HEK293T (cell line): ENCODE results near the gene NMD3.
"Not testable (repeated sequence)": the region's sequence is repeated elsewhere in the genome, so short reads cannot be mapped to it uniquely, and the experiment has no call there.

Source experiments
- CTCF ChIA-PET: fragments of 350-600 bp; formaldehyde crosslinking; extraction: SDS; loops from one replicate; lab custom pipeline; 2021; ENCODE audit warnings: antibody characterized with exemption, inconsistent platforms; lab: Yijun Ruan, JAX
- POLR2A ChIA-PET: fragments of 350-600 bp; formaldehyde crosslinking; extraction: SDS; loops from one replicate; lab custom pipeline; 2020; ENCODE audit warnings: antibody characterized with exemption, inconsistent platforms; lab: Yijun Ruan, JAX
- DNase-seq: peaks from one replicate; pipeline ENCODE4 v3.0.0; 2012; ENCODE audit warnings: mixed read lengths; ENCODE audit errors: extremely low spot score
- ARNT ChIP-seq: fragments of 450-650 bp; IDR thresholded peaks from 2 replicates; pipeline ENCODE4 v1.6.1; 2017; ENCODE audit warnings: mild to moderate bottlenecking
- BHLHE40 ChIP-seq: fragments of 450-650 bp; IDR thresholded peaks from 2 replicates; pipeline ENCODE4 v1.6.1; 2016; ENCODE audit warnings: mild to moderate bottlenecking, moderate library complexity, borderline replicate concordance
- CTBP1 ChIP-seq: fragments of 450-650 bp; IDR thresholded peaks from 2 replicates; pipeline ENCODE4 v1.6.1; 2016; ENCODE audit warnings: borderline replicate concordance
- ELF4 ChIP-seq: fragments of 450-650 bp; IDR thresholded peaks from 2 replicates; pipeline ENCODE4 v1.6.1; 2017; ENCODE audit warnings: antibody characterized with exemption
- FOXA1 ChIP-seq: fragments of 450-650 bp; IDR thresholded peaks from 2 replicates; pipeline ENCODE4 v1.6.1; 2016; ENCODE audit warnings: mild to moderate bottlenecking
- FOXK2 ChIP-seq: fragments of 450-650 bp; IDR thresholded peaks from 2 replicates; pipeline ENCODE4 v1.6.1; 2016; ENCODE audit warnings: mild to moderate bottlenecking
- FOXM1 ChIP-seq: fragments of 450-650 bp; IDR thresholded peaks from 2 replicates; pipeline ENCODE4 v1.6.1; 2017; ENCODE audit warnings: mild to moderate bottlenecking, borderline replicate concordance
- HDGF ChIP-seq: fragments of 450-650 bp; IDR thresholded peaks from 2 replicates; pipeline ENCODE4 v1.6.1; 2017; ENCODE audit warnings: antibody characterized with exemption, borderline replicate concordance
- L3MBTL2 ChIP-seq: fragments of 450-650 bp; conservative IDR thresholded peaks from 2 replicates; pipeline ENCODE4 v1.6.1; 2016; ENCODE audit warnings: mild to moderate bottlenecking
- LEF1 ChIP-seq: fragments of 450-650 bp; IDR thresholded peaks from 2 replicates; pipeline ENCODE4 v1.6.1; 2017; ENCODE audit warnings: mild to moderate bottlenecking, borderline replicate concordance
- NFRKB ChIP-seq: fragments of 450-650 bp; IDR thresholded peaks from 2 replicates; pipeline ENCODE4 v1.6.1; 2016; ENCODE audit warnings: mild to moderate bottlenecking, moderate library complexity
- PKNOX1 ChIP-seq: fragments of 450-650 bp; IDR thresholded peaks from 2 replicates; pipeline ENCODE4 v1.6.1; 2016
- SP1 ChIP-seq: fragments of 450-650 bp; IDR thresholded peaks from 2 replicates; pipeline ENCODE4 v1.6.1; 2017
- SUZ12 ChIP-seq: fragments of 450-650 bp; IDR thresholded peaks from 2 replicates; pipeline ENCODE4 v1.6.1; 2016; ENCODE audit warnings: mild to moderate bottlenecking
- TARDBP ChIP-seq: fragments of 450-650 bp; IDR thresholded peaks from 2 replicates; pipeline ENCODE4 v1.6.1; 2016
- ZNF384 ChIP-seq: fragments of 450-650 bp; IDR thresholded peaks from 2 replicates; pipeline ENCODE4 v1.6.1; 2016

The NMD3 gene

DNA sequence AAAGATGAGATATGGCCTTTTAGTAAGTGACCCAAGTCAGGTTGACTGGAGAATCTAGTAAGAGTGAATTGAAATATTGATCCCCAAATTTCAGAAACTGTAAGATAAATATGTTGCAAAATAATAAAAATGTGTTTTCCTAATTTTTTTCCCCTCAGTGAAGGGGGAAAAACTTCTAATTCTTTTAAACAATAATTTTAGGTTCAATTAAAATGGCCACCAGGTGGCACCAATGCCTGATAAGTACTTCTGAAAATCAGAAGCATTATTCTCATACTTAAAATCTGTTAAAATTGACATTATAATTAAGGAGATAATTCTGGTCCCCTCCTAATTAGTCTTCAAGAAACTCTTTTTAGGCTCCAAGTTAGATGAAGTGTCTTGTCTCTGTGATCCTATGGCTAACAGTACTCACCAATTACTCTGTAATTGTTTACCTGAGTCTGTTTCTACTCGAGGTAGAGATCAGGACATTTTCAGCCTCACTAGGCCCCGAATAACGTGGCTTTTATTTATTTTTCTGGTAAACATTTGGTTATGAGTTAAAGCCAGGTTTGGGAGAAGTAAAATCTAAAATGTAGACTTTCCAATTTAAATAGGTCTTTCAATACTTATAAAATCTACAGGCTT, 52.6 kb downstream of the NMD3 start:
- TF ChIP-seq FOXK2, result no peak
- no peak for TF ChIP-seq PKNOX1
- no peak for TF ChIP-seq L3MBTL2
- no peak for TF ChIP-seq ZNF384
- no peak for TF ChIP-seq HDGF
- TF ChIP-seq FOXA1, result no peak
- TF ChIP-seq ELF4, result no peak
- no peak for TF ChIP-seq BHLHE40
- no peak for TF ChIP-seq NFRKB
- TF ChIP-seq FOXM1, result no peak
- TF ChIP-seq CTBP1, result no peak
- TF ChIP-seq LEF1, result no peak
- no peak for TF ChIP-seq SP1
- TF ChIP-seq SUZ12, result no peak
- TF ChIP-seq ARNT, result no peak
- no peak for TF ChIP-seq TARDBP
- CTCF ChIA-PET, result no interaction called here
- POLR2A ChIA-PET, result no interaction called here
- no peak for DNase-seq

GRCh38 chr3:161274691-161275298, 53.7 kb downstream of the NMD3 start:
- TF ChIP-seq FOXA1 (no peak), FOXK2 (no peak), LEF1 (no peak), PKNOX1 (no peak), TARDBP (no peak), ELF4 (no peak), NFRKB (no peak), SUZ12 (no peak), L3MBTL2 (no peak), FOXM1 (no peak), HDGF (no peak)
- peak; percentile 37 for DNase-seq
- CTCF ChIA-PET, result interaction anchor here (1.1 kb wide), 1 partner anchor 1595 kb away, joined by 5 read pairs; no protein-coding TSS in a partner anchor
- POLR2A ChIA-PET, result no interaction called here

- TF ChIP-seq LEF1, result no peak
- POLR2A ChIA-PET, result interaction anchor here (0.6 kb wide), 1 partner anchor 64 kb away, joined by 3 read pairs; no protein-coding TSS in a partner anchor
- CTCF ChIA-PET, result interaction anchor here (0.6 kb wide), 1 partner anchor 128 kb away, joined by 3 read pairs; no protein-coding TSS in a partner anchor
- DNase-seq, result no peak
Measured at GRCh38 chr3:161275919-161276318, 54.8 kb downstream of the NMD3 start.

DNA sequence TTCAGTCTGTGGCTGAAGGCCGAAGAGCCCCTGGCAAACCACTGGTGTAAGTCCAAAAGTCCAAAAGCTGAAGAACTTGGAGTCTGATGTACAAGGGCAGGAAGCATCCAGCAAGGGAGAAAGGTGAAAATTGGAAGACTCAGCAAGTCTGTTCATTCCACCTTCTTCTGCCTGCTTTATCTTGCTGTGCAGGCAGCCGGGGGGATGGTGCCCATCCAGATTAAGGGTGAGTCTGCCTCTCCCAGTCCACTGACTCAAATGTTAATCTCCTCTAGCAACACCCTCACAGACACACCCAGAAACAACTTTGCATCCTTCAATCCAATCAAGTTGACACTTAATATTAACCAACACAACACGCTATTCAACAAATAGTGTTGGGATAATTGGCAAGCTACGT, 61.3 kb downstream of the NMD3 start:
- POLR2A ChIA-PET, DNase-seq: not testable (repeated sequence)
- CTCF ChIA-PET, result interaction anchor here (0.7 kb wide), 1 partner anchor 8 kb away, joined by 3 read pairs; no protein-coding TSS in a partner anchor

- CTCF ChIA-PET, result no interaction called here
- no peak for TF ChIP-seq LEF1
- no peak for TF ChIP-seq BHLHE40
- no peak for TF ChIP-seq CTBP1
- no peak for TF ChIP-seq SUZ12
- TF ChIP-seq HDGF, result no peak
- TF ChIP-seq ZNF384, result no peak
- no peak for TF ChIP-seq FOXK2
- TF ChIP-seq FOXM1, result no peak
- TF ChIP-seq NFRKB, result no peak
- no peak for TF ChIP-seq TARDBP
- TF ChIP-seq ARNT, result no peak
- no peak for TF ChIP-seq PKNOX1
- TF ChIP-seq SP1, result no peak
- TF ChIP-seq FOXA1, result no peak
- TF ChIP-seq ELF4, result no peak
- DNase-seq, result no peak
- POLR2A ChIA-PET, result no interaction called here
Measured at GRCh38 chr3:161284989-161285388, 63.9 kb downstream of the NMD3 start.

GRCh38 chr3:161289174-161289573, 68.1 kb downstream of the NMD3 start:
- no peak for DNase-seq
- POLR2A ChIA-PET, result no interaction called here
- TF ChIP-seq FOXM1 (no peak), ZNF384 (no peak), SP1 (no peak), HDGF (no peak), FOXK2 (no peak), BHLHE40 (no peak), FOXA1 (no peak), LEF1 (no peak), PKNOX1 (no peak), ARNT (no peak)
- CTCF ChIA-PET, result interaction anchor here (0.6 kb wide), 1 partner anchor 90 kb away, joined by 3 read pairs; no protein-coding TSS in a partner anchor
